Hindlimb muscle (tissue), 1 donor: ENCODE data around the gene AP4E1. TPM values are rescaled to one million over a fixed set of nuclear protein-coding genes. Genes with fewer than 3 reads are reported as not detected.
A peak's percentile ranks its signal among the peaks of the same experiment; 100 is the strongest.
"Not testable (repeated sequence)": the region's sequence is repeated elsewhere in the genome, so short reads cannot be mapped to it uniquely, and the experiment has no call there.

Source experiments
- DNase-seq: peaks from one replicate; pipeline ENCODE4 v3.0.0-alpha.2; 2013
- polyA plus RNA-seq: library from polyadenylated mRNA; unstranded; fragments of 120-200 nt; gene quantifications from one replicate; pipeline ENCODE4 v1.2.1, GENCODE V29; 2013; ENCODE audit not compliant: insufficient read length

AP4E1 gene
- polyA plus RNA-seq, 1 donor, result 8.0 TPM

DNA sequence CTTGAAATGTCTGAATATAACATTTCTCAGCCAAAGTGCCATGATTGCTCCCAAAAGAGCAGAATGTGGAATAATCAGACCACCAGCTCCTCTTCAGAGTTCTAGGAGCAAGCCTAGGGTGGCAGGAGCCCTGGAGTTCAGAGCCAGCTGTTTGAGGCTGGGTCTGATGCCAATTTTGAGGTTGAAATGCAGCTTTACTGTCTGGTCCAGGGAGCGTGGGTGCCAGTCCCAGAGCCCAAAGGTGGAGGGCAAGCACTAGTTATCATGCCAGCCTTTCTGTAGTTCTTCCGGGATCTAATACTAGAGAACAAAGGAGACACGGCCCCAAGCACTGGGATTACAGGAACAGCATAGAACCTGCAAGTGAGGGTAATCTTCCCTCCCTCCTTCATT is 117.0 kb downstream of the AP4E1 start:
- no peak for DNase-seq

GRCh38 chr15:51030649-51031316 is 122.3 kb downstream of the AP4E1 start:
- DNase-seq, result no peak

GRCh38 chr15:51037474-51037873 is 129.0 kb downstream of the AP4E1 start:
- not testable (repeated sequence) for DNase-seq

GRCh38 chr15:51038162-51038973 is 129.9 kb downstream of the AP4E1 start:
- DNase-seq, result no peak

DNA sequence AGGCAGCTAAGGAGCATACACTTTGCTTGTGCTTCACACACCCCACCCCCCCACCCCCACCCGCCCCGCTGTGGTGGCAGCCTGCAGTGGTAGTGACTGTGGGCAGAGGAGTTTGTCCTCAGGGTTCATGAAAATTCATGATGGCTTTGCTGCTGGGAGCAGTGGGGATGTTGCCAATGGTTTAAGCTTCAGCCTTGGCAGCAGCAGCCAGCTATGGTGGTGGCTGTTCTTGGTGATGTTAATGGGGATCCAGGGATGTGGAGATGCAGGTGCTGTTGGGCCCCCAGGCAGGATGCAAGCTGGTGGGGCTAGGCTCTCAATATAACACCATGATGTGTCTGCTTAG is 130.5 kb downstream of the AP4E1 start:
- no peak for DNase-seq

GRCh38 chr15:51044037-51044727 is 135.7 kb downstream of the AP4E1 start:
- no peak for DNase-seq

GRCh38 chr15:51046016-51046415 is 137.5 kb downstream of the AP4E1 start:
- DNase-seq, result no peak

DNA sequence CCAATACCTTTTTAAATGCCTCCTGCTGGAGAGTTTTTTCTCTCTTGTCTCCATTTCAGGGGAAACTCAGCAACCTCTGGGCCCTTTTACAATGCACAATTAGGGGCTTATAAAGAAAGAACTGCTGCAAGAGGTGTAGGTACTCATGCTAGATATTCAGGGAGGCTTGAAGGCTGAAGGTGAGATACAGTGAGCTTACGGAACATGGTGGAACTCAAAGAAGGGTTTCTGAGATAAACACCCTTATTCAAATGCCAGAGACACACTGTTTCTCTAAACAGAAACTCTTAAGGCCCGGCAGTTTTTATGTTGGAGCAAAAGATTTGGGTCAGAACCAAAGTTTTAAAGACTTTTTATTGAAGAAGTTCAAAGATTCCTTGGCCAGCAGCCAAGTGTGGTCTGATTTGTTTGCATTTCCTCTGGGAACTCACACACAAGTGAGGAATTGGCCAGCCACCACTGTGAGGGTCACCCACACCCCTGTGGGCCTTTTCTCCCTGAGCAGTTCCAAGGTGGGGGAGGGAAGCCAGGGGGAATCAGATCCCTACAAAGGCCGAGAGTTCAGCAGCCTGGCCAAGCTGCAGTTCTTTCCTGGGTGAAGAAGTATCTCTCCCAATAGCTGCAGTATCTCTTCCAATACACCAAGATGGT is 138.4 kb downstream of the AP4E1 start:
- DNase-seq, result no peak

GRCh38 chr15:51048308-51048707 is 139.8 kb downstream of the AP4E1 start:
- DNase-seq, result no peak

- DNase-seq, result no peak
Observed at GRCh38 chr15:51049081-51049480, 140.6 kb downstream of the AP4E1 start.

- peak; percentile 74 for DNase-seq
Observed at GRCh38 chr15:51051776-51052175, 143.3 kb downstream of the AP4E1 start.

- DNase-seq, result no peak
Observed at GRCh38 chr15:51053571-51053970, 145.1 kb downstream of the AP4E1 start.

GRCh38 chr15:51054535-51054934 is 146.1 kb downstream of the AP4E1 start:
- no peak for DNase-seq

Other genes starting within 250 kb of the AP4E1 start
- gene TRPM7, start 221.9 kb upstream of the AP4E1 start, polyA plus RNA-seq, result 17.8 TPM
- 45.0 TPM for gene SPPL2A, start 143.0 kb upstream of the AP4E1 start, polyA plus RNA-seq
- gene TNFAIP8L3, start 186.2 kb downstream of the AP4E1 start, polyA plus RNA-seq, result 1.5 TPM